Peyer's patch (tissue), 4 donors: ENCODE data around the gene VWF. TPM values are rescaled to one million over a fixed set of nuclear protein-coding genes. Genes with fewer than 3 reads are reported as not detected.

Source experiments
- DNase-seq, 3 donors: peaks; one replicate each; pipeline ENCODE4 v3.0.0-alpha.2; 2017 to 2019
- H3K27ac ChIP-seq, 4 donors: fragments of 200-600 bp; sonication (generic); one replicate each; pipeline ENCODE4 v1.5.1; 2016 to 2019
- H3K27me3 ChIP-seq, 2 donors: fragments of 200-600 bp; sonication (generic); one replicate each; pipeline ENCODE4 v1.5.1; 2019
- H3K36me3 ChIP-seq, 3 donors: fragments of 200-600 bp; sonication (generic); one replicate each; pipeline ENCODE4 v1.5.1; 2016 to 2019
- H3K4me1 ChIP-seq, 4 donors: fragments of 200-600 bp; sonication (generic); one replicate each; pipeline ENCODE4 v1.5.1; 2016 to 2019
- H3K4me3 ChIP-seq, 4 donors: fragments of 200-600 bp; sonication (generic); 1 replicate in 3 of 4; 2 replicates in 1 of 4; pipeline ENCODE4 v1.5.1; 2016 to 2019; ENCODE audit warnings: mild to moderate bottlenecking in 1 of 4
- H3K9me3 ChIP-seq, 4 donors: fragments of 200-600 bp; sonication (generic); one replicate each; pipeline ENCODE4 v1.5.1; 2016 to 2019; ENCODE audit warnings: mild to moderate bottlenecking in 1 of 4
- CTCF ChIP-seq, 6 experiments: fragments of 450-650 bp in 4 of 6; fragments of 200-600 bp in 2 of 6; sonication (generic) in 1 of 6; IDR thresholded peaks; one replicate each; pipeline ENCODE4 v1.5.1; 2017 to 2019; ENCODE audit warnings: antibody characterized with exemption in 6 of 6, mild to moderate bottlenecking in 3 of 6, moderate library complexity in 1 of 6
- POLR2A ChIP-seq, 2 donors: fragments of 450-650 bp; IDR thresholded peaks; one replicate each; pipeline ENCODE4 v1.5.1; 2017; ENCODE audit warnings: antibody characterized with exemption in 2 of 2, mild to moderate bottlenecking in 2 of 2, moderate library complexity in 2 of 2
- total RNA-seq, 4 donors: library from RNA; depleted of rRNA; stranded (reverse); fragments of >200 nt; gene quantifications; one replicate each; pipeline ENCODE4 v1.1.0, GENCODE V29; 2016

VWF gene
- total RNA-seq, 4 donors from 2014 or later = 21.5 to 98.2 (median 62.7) TPM

GRCh38 chr12:6096527-6096926 lies 27.9 kb downstream of the VWF start:
- no peak overlapping the region for H3K4me3 ChIP-seq
- no peak for TF ChIP-seq POLR2A (IDR thresholded peaks at IDR 0.05)
- DNase-seq = peak in 1 of 3 donors; percentile 2
- H3K4me1 ChIP-seq = peaks cover 0 to 15% (median 0%) of the 10 kb centered on the region in 4 donors
- no peaks in the 10 kb centered on the region for H3K9me3 ChIP-seq
- no peaks in the 10 kb centered on the region for H3K27me3 ChIP-seq
- H3K27ac ChIP-seq = no peak overlapping the region
- H3K36me3 ChIP-seq = no peaks in the 10 kb centered on the region

- TF ChIP-seq POLR2A (IDR thresholded peaks at IDR 0.05) = no peak
- TF ChIP-seq CTCF (IDR thresholded peaks at IDR 0.05) = no peak
- H3K27me3 ChIP-seq = no peaks in the 10 kb centered on the region
- no peaks in the 10 kb centered on the region for H3K9me3 ChIP-seq
- no peak overlapping the region for H3K27ac ChIP-seq
- peak in 1 of 3 donors; percentile 29 for DNase-seq
- H3K36me3 ChIP-seq = no peaks in the 10 kb centered on the region
- H3K4me3 ChIP-seq = no peak overlapping the region
- H3K4me1 ChIP-seq = peaks cover 0 to 15% (median 0%) of the 10 kb centered on the region in 4 donors
Measured at GRCh38 chr12:6095269-6095668, 29.2 kb downstream of the VWF start.

GRCh38 chr12:6093764-6094163 lies 30.7 kb downstream of the VWF start:
- peaks cover 0 to 17% (median 2%) of the 10 kb centered on the region in 4 donors for H3K4me1 ChIP-seq
- no peak for DNase-seq
- peak overlapping the region in 2 of 4 donors; percentile 65 to 85 for H3K27ac ChIP-seq

GRCh38 chr12:6092784-6093722 lies 31.4 kb downstream of the VWF start:
- Histone ChIP-seq H3K27ac (peak overlapping the region in 2 of 4 donors; percentile 65 to 85), H3K4me3 (peak overlapping the region in 1 of 4 donors; percentile 11), H3K9me3 (no peaks in the 10 kb centered on the region), H3K4me1 (peaks cover 0 to 20% (median 2%) of the 10 kb centered on the region in 4 donors), H3K36me3 (no peaks in the 10 kb centered on the region), H3K27me3 (no peaks in the 10 kb centered on the region)
- peak in 2 of 3 donors; percentile 81 to 83 for DNase-seq
- no peak for TF ChIP-seq POLR2A (IDR thresholded peaks at IDR 0.05)
- no peak for TF ChIP-seq CTCF (IDR thresholded peaks at IDR 0.05)

More at GRCh38 chr12:6093764-6094163, 30.7 kb downstream of the VWF start:
- no peak for TF ChIP-seq POLR2A (IDR thresholded peaks at IDR 0.05)
- TF ChIP-seq CTCF (IDR thresholded peaks at IDR 0.05) = no peak
- Histone ChIP-seq H3K27me3 (no peaks in the 10 kb centered on the region), H3K36me3 (no peaks in the 10 kb centered on the region), H3K4me3 (no peak overlapping the region), H3K9me3 (no peaks in the 10 kb centered on the region)

GRCh38 chr12:6091786-6092566 lies 32.5 kb downstream of the VWF start:
- Histone ChIP-seq H3K27ac (peak overlapping the region in 1 of 4 donors; percentile 85), H3K27me3 (no peaks in the 10 kb centered on the region), H3K4me3 (no peak overlapping the region), H3K36me3 (no peaks in the 10 kb centered on the region), H3K4me1 (peaks cover 0 to 20% (median 2%) of the 10 kb centered on the region in 4 donors), H3K9me3 (no peaks in the 10 kb centered on the region)
- TF ChIP-seq CTCF (IDR thresholded peaks at IDR 0.05) (no peak), POLR2A (IDR thresholded peaks at IDR 0.05) (no peak)
- no peak for DNase-seq
